WTC11 (cell line): Measurements from ENCODE around the gene FBXW10B.
"Not testable (repeated sequence)": the region's sequence is repeated elsewhere in the genome, so short reads cannot be mapped to it uniquely, and the experiment has no call there.

Experiments
- CREB1 ChIP-seq: sonication (generic); formaldehyde crosslinking; IDR thresholded peaks from 2 replicates; pipeline ENCODE4 v1.8.0; 2023; ENCODE audit warnings: mild to moderate bottlenecking, missing genetic modification reagents
- MAX ChIP-seq: sonication (generic); formaldehyde crosslinking; IDR thresholded peaks from 2 replicates; pipeline ENCODE4 v1.8.0; 2022; ENCODE audit warnings: mild to moderate bottlenecking, missing genetic modification reagents
- NFYB ChIP-seq: sonication (generic); formaldehyde crosslinking; conservative IDR thresholded peaks from 2 replicates; pipeline ENCODE4 v1.8.0; 2022; ENCODE audit warnings: low read depth, missing genetic modification reagents
- ZBTB21 ChIP-seq: sonication (generic); formaldehyde crosslinking; IDR thresholded peaks from 2 replicates; pipeline ENCODE4 v1.8.1; 2023; ENCODE audit warnings: mild to moderate bottlenecking, missing genetic modification reagents, borderline replicate concordance
- TF ChIP-seq, protein P1 (sequence below): sonication (generic); formaldehyde crosslinking; conservative IDR thresholded peaks from 2 replicates; pipeline ENCODE4 v1.8.1; 2022; ENCODE audit warnings: mild to moderate bottlenecking, missing genetic modification reagents

DNA sequence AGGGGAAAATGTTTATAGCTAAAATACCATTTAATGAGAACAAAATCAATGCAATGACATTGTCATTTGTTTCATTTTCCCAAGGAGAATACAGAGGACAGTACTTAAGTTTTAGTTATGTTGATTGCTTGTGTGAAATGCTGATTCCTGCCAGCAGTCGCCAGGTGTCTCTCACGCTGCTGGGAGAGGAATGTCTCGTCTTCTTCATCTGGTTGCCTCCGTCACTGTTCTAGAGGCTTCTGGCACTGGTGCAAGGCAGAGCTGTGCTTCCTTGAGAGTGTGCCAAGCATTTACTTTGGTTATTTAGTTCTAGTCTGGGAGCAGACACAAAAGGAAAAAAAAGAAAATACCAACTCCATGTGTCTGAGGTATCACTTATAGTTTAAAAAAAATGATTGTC is 45.6 kb downstream of the FBXW10B start:
- not testable (repeated sequence) for TF ChIP-seq ZBTB21 (CRISPR knock-in tag); NFYB; MAX (CRISPR knock-in tag); CREB1 (CRISPR knock-in tag)
- TF ChIP-seq, protein P1, sequence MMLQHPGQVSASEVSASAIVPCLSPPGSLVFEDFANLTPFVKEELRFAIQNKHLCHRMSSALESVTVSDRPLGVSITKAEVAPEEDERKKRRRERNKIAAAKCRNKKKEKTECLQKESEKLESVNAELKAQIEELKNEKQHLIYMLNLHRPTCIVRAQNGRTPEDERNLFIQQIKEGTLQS (CRISPR knock-in tag), result not testable (repeated sequence)
